GM23248 (cell line): Measurements from ENCODE around the gene PDE10A.

Experiments
- EZH2 ChIP-seq: fragments of 200-600 bp; sonication (generic); IDR thresholded peaks from 2 replicates; pipeline ENCODE4 v1.6.1; 2018; ENCODE audit warnings: antibody characterized with exemption, mild to moderate bottlenecking; ENCODE audit not compliant: insufficient read depth, poor library complexity, severe bottlenecking
- EZH2phosphoT487 ChIP-seq: fragments of 200-600 bp; sonication (generic); IDR thresholded peaks from 2 replicates; pipeline ENCODE4 v1.6.1; 2018; ENCODE audit warnings: antibody characterized with exemption, moderate library complexity, mild to moderate bottlenecking, low read depth; ENCODE audit not compliant: insufficient read depth

DNA sequence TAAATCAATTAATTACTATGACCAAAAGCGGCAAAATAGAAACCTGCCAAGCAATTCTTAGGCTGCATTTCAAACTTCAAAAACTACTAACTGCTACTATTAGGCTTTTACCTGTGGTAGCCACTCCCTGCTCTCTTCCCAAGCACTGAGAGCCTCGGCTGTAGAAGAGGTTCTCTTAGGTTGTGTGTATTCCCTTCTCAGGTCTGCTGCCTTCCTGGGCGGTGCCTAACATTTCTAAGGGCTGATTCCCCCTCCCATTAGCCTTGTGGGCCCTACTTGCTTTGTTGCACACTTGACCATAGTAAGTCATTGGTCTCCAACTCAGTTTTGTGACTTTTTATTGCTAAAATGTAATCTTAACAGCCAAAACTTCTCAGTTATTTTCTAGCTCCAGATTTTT lies 207.6 kb downstream of the PDE10A start:
- no peak for TF ChIP-seq EZH2
- no peak for TF ChIP-seq EZH2phosphoT487
